Endothelial cell of umbilical vein (primary cell): ENCODE results near the gene SSTR5. TPM values are rescaled to one million over a fixed set of nuclear protein-coding genes. Genes with fewer than 3 reads are reported as not detected.

ENCODE experiments used
- BruUV-seq: library from RNA; stranded (reverse); fragments of 400-500 nt; replicated peaks from 2 replicates; lab custom pipeline; 2021; lab: Mats Ljungman, UMichigan
- CTCF ChIA-PET: fragments of 300-600, 350-600 bp; sonication (Branson Sonifier 250); formaldehyde crosslinking; loops from one replicate; lab custom pipeline; 2021; ENCODE audit warnings: antibody characterized with exemption, inconsistent platforms; lab: Charles Lee
- POLR2A ChIA-PET: fragments of 300-600, 350-600 bp; sonication (Branson Sonifier 250); formaldehyde crosslinking; loops from one replicate; lab custom pipeline; 2021; ENCODE audit warnings: antibody characterized with exemption, inconsistent platforms; lab: Charles Lee
- DNase-seq: peaks from one replicate; pipeline ENCODE4 v3.0.0-alpha.2; 2011; ENCODE audit warnings: low read depth, low spot score
- FAIRE-seq: peaks from 2 replicates; lab custom pipeline; 2011; peaks lifted over from hg19 to GRCh38; lab: Jason Lieb, UNC
- H2AFZ ChIP-seq: 2 replicates; pipeline ENCODE4 v1.6.0; 2012; ENCODE audit warnings: low read depth, low read length, control low read depth, inconsistent platforms
- H3K27ac ChIP-seq: 2 replicates; pipeline ENCODE4 v1.5.1; 2011; ENCODE audit warnings: low read depth, mild to moderate bottlenecking, control low read depth, low read length, moderate library complexity; ENCODE audit not compliant: insufficient read depth
- H3K27me3 ChIP-seq, 2 experiments: 2 replicates each; pipeline versions ENCODE4 v1.6.0 to v1.6.1; 2011; ENCODE audit warnings: low read length in 2 of 2, mixed read lengths in 1 of 2; ENCODE audit not compliant: control insufficient read depth in 2 of 2, insufficient read depth in 2 of 2
- H3K36me3 ChIP-seq, 2 experiments: 2 replicates in 1 of 2; 3 replicates in 1 of 2; pipeline ENCODE4 v1.5.1; 2011; ENCODE audit warnings: low read length in 2 of 2, mild to moderate bottlenecking in 1 of 2, moderate library complexity in 1 of 2; ENCODE audit not compliant: control insufficient read depth in 2 of 2, insufficient read depth in 2 of 2; ENCODE audit errors: extremely low read depth in 1 of 2
- H3K4me1 ChIP-seq: 3 replicates; pipeline ENCODE4 v1.5.1; 2011; ENCODE audit warnings: mild to moderate bottlenecking, low read length; ENCODE audit not compliant: control insufficient read depth, insufficient read depth; ENCODE audit errors: extremely low read depth
- H3K4me2 ChIP-seq: 2 replicates; pipeline ENCODE4 v1.6.1; 2011; ENCODE audit warnings: low read length, control low read depth, mixed read lengths; ENCODE audit not compliant: insufficient read depth
- H3K4me3 ChIP-seq, 3 experiments: fragments of 200-600 bp in 1 of 3; sonication (generic), shearing (Covaris generic) in 1 of 3; replicated peaks in 1 of 3; 2 replicates each; pipeline ENCODE4 v1.5.1; 2011 to 2016; ENCODE audit warnings: control low read depth in 3 of 3, low read length in 3 of 3, mild to moderate bottlenecking in 2 of 3, inconsistent platforms in 1 of 3, low read depth in 1 of 3, moderate library complexity in 1 of 3; ENCODE audit not compliant: insufficient read depth in 1 of 3
- H3K79me2 ChIP-seq: 2 replicates; pipeline ENCODE4 v1.6.0; 2012; ENCODE audit warnings: low read length, inconsistent platforms; ENCODE audit not compliant: control insufficient read depth, insufficient read depth
- H3K9ac ChIP-seq: replicated peaks from 2 replicates; pipeline ENCODE3; 2011; ENCODE audit warnings: low read length, control low read depth; ENCODE audit not compliant: insufficient read depth; ENCODE audit errors: extremely low read depth
- H3K9me1 ChIP-seq: replicated peaks from 3 replicates; pipeline ENCODE4 v1.6.0; 2011; ENCODE audit warnings: mild to moderate bottlenecking, low read length; ENCODE audit not compliant: control insufficient read depth, insufficient read depth; ENCODE audit errors: extremely low read depth
- H3K9me3 ChIP-seq: replicated peaks from 2 replicates; pipeline ENCODE4 v1.5.1; 2012; ENCODE audit warnings: low read length, inconsistent platforms; ENCODE audit not compliant: control insufficient read depth, insufficient read depth
- H4K20me1 ChIP-seq: replicated peaks from 2 replicates; pipeline ENCODE3; 2011; ENCODE audit warnings: mild to moderate bottlenecking, low read length; ENCODE audit not compliant: control insufficient read depth, insufficient read depth; ENCODE audit errors: extremely low read depth
- EZH2 ChIP-seq: IDR thresholded peaks from 2 replicates; pipeline ENCODE4 v1.6.1; 2012; ENCODE audit warnings: borderline replicate concordance, low read depth, mild to moderate bottlenecking, moderate library complexity, low read length, inconsistent platforms; ENCODE audit not compliant: severe bottlenecking
- FOS ChIP-seq: IDR thresholded peaks from 2 replicates; pipeline ENCODE4 v1.6.1; 2011; ENCODE audit warnings: mild to moderate bottlenecking, low read length, moderate library complexity, borderline replicate concordance; ENCODE audit not compliant: insufficient read depth
- GATA2 ChIP-seq: IDR thresholded peaks from 2 replicates; pipeline ENCODE4 v1.7.0; 2011; ENCODE audit warnings: low read depth, mild to moderate bottlenecking, moderate library complexity, mixed read lengths, low read length; ENCODE audit not compliant: insufficient read length, insufficient read depth
- JUN ChIP-seq: IDR thresholded peaks from 2 replicates; pipeline ENCODE4 v1.6.1; 2011; ENCODE audit warnings: borderline replicate concordance, low read depth; ENCODE audit not compliant: insufficient read length, insufficient read depth
- MYC ChIP-seq: IDR thresholded peaks from one replicate; pipeline ENCODE4 v1.6.1; 2011; ENCODE audit warnings: mild to moderate bottlenecking, low read depth, low read length
- POLR2A ChIP-seq: IDR thresholded peaks from 2 replicates; pipeline ENCODE4 v1.6.1; 2012; ENCODE audit warnings: low read depth, mild to moderate bottlenecking, control low read depth, low read length
- POLR2AphosphoS5 ChIP-seq: IDR thresholded peaks from 2 replicates; pipeline ENCODE4 v1.6.1; 2012; ENCODE audit warnings: low read depth, mild to moderate bottlenecking, control low read depth, low read length, moderate library complexity; ENCODE audit not compliant: insufficient read depth
- dilution Hi-C: fragments of 300-500 bp; cut with MboI; formaldehyde crosslinking; loops from one replicate; pipeline ENCODE4 v1.15.0; 2019; ENCODE audit warnings: low sequenced_read_pairs; ENCODE audit not compliant: extremely low pct_ligation_motif_present
- intact Hi-C: fragments of 100-400 bp; cut with micrococcal nuclease; formaldehyde crosslinking; loops from one replicate; pipeline ENCODE4 v1.10.0; 2022
- polyA plus RNA-seq, 4 experiments: library from polyadenylated mRNA; depleted of rRNA in 3 of 4; stranded (reverse) in 3 of 4; unstranded in 1 of 4; fragments of >200 nt; gene quantifications; 2 replicates each; pipeline versions ENCODE4 v1.2.1 to v1.2.3, GENCODE V29; 2011 to 2012; ENCODE audit warnings: missing spikeins in 1 of 4
- total RNA-seq: library from RNA; stranded (reverse); gene quantifications from 2 replicates; pipeline ENCODE4 v1.2.3, GENCODE V29; 2021
- TF ChIP-seq, protein P1 (sequence below), 2 donors: IDR thresholded peaks; 1 replicate in 1 of 2; 2 replicates in 1 of 2; pipeline ENCODE4 v1.5.1; 2011; ENCODE audit warnings: low read length in 2 of 2, mild to moderate bottlenecking in 2 of 2, moderate library complexity in 2 of 2, control low read depth in 1 of 2, inconsistent platforms in 1 of 2, low read depth in 1 of 2; ENCODE audit not compliant: insufficient read depth in 1 of 2; ENCODE audit errors: extremely low read depth in 1 of 2
- TF ChIP-seq, protein P2 (sequence below): IDR thresholded peaks from 2 replicates; pipeline ENCODE4 v1.6.1; 2011; ENCODE audit not compliant: insufficient read depth, insufficient read length

The SSTR5 gene
- total and polyA plus RNA-seq, 2 donors (not counting 3 experiments of a cell fraction or from before 2014, with no cell fraction given) = 0.24 to 0.52 TPM

DNA sequence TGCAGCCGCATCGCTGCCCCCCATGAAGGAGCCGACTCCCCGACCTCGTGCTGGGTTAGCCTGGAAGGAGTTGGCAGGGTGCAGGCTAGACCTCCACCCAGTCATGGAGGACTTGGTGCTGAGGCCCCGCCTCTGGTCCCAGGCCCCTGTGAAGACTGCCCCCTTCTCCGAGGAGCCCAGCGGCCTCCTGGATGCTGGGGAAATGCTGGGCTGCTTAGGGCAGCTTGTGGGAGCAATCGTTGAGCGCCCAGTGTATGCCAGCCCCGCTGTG, 1.8 kb downstream of the SSTR5 start:
- no peak for TF ChIP-seq MYC
- TF ChIP-seq, protein P1, sequence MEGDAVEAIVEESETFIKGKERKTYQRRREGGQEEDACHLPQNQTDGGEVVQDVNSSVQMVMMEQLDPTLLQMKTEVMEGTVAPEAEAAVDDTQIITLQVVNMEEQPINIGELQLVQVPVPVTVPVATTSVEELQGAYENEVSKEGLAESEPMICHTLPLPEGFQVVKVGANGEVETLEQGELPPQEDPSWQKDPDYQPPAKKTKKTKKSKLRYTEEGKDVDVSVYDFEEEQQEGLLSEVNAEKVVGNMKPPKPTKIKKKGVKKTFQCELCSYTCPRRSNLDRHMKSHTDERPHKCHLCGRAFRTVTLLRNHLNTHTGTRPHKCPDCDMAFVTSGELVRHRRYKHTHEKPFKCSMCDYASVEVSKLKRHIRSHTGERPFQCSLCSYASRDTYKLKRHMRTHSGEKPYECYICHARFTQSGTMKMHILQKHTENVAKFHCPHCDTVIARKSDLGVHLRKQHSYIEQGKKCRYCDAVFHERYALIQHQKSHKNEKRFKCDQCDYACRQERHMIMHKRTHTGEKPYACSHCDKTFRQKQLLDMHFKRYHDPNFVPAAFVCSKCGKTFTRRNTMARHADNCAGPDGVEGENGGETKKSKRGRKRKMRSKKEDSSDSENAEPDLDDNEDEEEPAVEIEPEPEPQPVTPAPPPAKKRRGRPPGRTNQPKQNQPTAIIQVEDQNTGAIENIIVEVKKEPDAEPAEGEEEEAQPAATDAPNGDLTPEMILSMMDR (IDR thresholded peaks at IDR 0.05; ENCODE audit: extremely low read depth in 1 of 2, insufficient read depth in 1 of 2, low read depth in 1 of 2, low read length in 2 of 2) = no peak
- no peak for TF ChIP-seq JUN
- no peak for TF ChIP-seq POLR2A
- TF ChIP-seq GATA2 = no peak
- no peak for TF ChIP-seq EZH2
- no peak for TF ChIP-seq FOS
- TF ChIP-seq, protein P2, sequence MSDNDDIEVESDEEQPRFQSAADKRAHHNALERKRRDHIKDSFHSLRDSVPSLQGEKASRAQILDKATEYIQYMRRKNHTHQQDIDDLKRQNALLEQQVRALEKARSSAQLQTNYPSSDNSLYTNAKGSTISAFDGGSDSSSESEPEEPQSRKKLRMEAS = no peak
- no peak for TF ChIP-seq POLR2AphosphoS5
- H3K27ac ChIP-seq = no peak overlapping the region
- H3K79me2 ChIP-seq = no peaks in the 10 kb centered on the region
- no peak overlapping the region for H2AFZ ChIP-seq
- intact Hi-C loops (no loop called here), dilution Hi-C loops (no loop called here)
- H3K9me1 ChIP-seq = no peaks in the 10 kb centered on the region
- no peaks in the 10 kb centered on the region for H3K36me3 ChIP-seq
- DNase-seq (no peak), FAIRE-seq (no peak)
- no TSS peak for BruUV-seq
- POLR2A ChIA-PET = interaction anchor here (0.5 kb wide), 1 partner anchor 56 kb away, joined by 3 read pairs; no protein-coding TSS in a partner anchor
- H3K9ac ChIP-seq = no peak overlapping the region
- peaks cover 10 to 16% of the 10 kb centered on the region in 2 experiments for H3K27me3 ChIP-seq
- no peaks in the 10 kb centered on the region for H3K9me3 ChIP-seq
- H3K4me1 ChIP-seq = peaks cover 11% of the 10 kb centered on the region
- no peak overlapping the region for H3K4me2 ChIP-seq
- H3K4me3 ChIP-seq = no peak overlapping the region
- no peaks in the 10 kb centered on the region for H4K20me1 ChIP-seq
- CTCF ChIA-PET = interaction anchor here (0.6 to 2.8 kb wide), 3 partner anchors 8 to 27 kb away, joined by 3 to 11 read pairs (median 4); no protein-coding TSS in a partner anchor
